Liver (tissue), 3 donors: ENCODE data around the gene CNTNAP3.
"Not testable (repeated sequence)": the region's sequence is repeated elsewhere in the genome, so short reads cannot be mapped to it uniquely, and the experiment has no call there.

Source experiments
- EGR1 ChIP-seq, 2 donors: IDR thresholded peaks; 2 replicates each; pipeline ENCODE4 v1.6.1; 2016 to 2018; ENCODE audit warnings: antibody characterized with exemption in 2 of 2, low read depth in 2 of 2
- GABPA ChIP-seq, 2 donors: IDR thresholded peaks in 1 of 2; conservative IDR thresholded peaks in 1 of 2; 2 replicates each; pipeline ENCODE4 v1.6.1; 2016; ENCODE audit warnings: antibody characterized with exemption in 2 of 2, mild to moderate bottlenecking in 1 of 2, moderate library complexity in 1 of 2
- HNF4A ChIP-seq, 2 donors: conservative IDR thresholded peaks; 2 replicates each; pipeline ENCODE4 v1.6.1; 2016; ENCODE audit warnings: antibody characterized with exemption in 2 of 2, mild to moderate bottlenecking in 2 of 2
- JUND ChIP-seq, 2 donors: IDR thresholded peaks; 2 replicates each; pipeline ENCODE4 v1.6.1; 2016; ENCODE audit warnings: antibody characterized with exemption in 2 of 2
- MAX ChIP-seq: IDR thresholded peaks from 2 replicates; pipeline ENCODE4 v1.6.1; 2016; ENCODE audit warnings: antibody characterized with exemption
- RAD21 ChIP-seq, 2 donors: IDR thresholded peaks; 2 replicates each; pipeline ENCODE4 v1.6.1; 2016; ENCODE audit warnings: antibody characterized with exemption in 2 of 2, mild to moderate bottlenecking in 2 of 2
- RXRA ChIP-seq, 2 donors: IDR thresholded peaks; 2 replicates each; pipeline ENCODE4 v1.6.1; 2017 to 2018; ENCODE audit warnings: antibody characterized with exemption in 2 of 2, mild to moderate bottlenecking in 1 of 2
- SP1 ChIP-seq: IDR thresholded peaks from 2 replicates; pipeline ENCODE4 v1.6.1; 2018; ENCODE audit warnings: antibody characterized with exemption, mild to moderate bottlenecking
- TAF1 ChIP-seq: conservative IDR thresholded peaks from 2 replicates; pipeline ENCODE4 v1.6.1; 2016; ENCODE audit warnings: antibody characterized with exemption, mild to moderate bottlenecking
- YY1 ChIP-seq: IDR thresholded peaks from 2 replicates; pipeline ENCODE4 v1.6.1; 2016; ENCODE audit warnings: antibody characterized with exemption, mild to moderate bottlenecking
- ZBTB33 ChIP-seq: IDR thresholded peaks from 2 replicates; pipeline ENCODE4 v1.6.1; 2016; ENCODE audit warnings: antibody characterized with exemption
- TF ChIP-seq, protein P1 (sequence below): fragments of 150-350 bp; IDR thresholded peaks from 2 replicates; pipeline ENCODE4 v1.5.1; 2017; ENCODE audit warnings: improper control_type of control experiment, low read depth, low read length; ENCODE audit not compliant: missing input control
- TF ChIP-seq, protein P2 (sequence below): IDR thresholded peaks from 2 replicates; pipeline ENCODE4 v1.6.1; 2016; ENCODE audit warnings: antibody characterized with exemption
- donor health status: healthy.
- donor health status: healthy.

- TF ChIP-seq, protein P1, sequence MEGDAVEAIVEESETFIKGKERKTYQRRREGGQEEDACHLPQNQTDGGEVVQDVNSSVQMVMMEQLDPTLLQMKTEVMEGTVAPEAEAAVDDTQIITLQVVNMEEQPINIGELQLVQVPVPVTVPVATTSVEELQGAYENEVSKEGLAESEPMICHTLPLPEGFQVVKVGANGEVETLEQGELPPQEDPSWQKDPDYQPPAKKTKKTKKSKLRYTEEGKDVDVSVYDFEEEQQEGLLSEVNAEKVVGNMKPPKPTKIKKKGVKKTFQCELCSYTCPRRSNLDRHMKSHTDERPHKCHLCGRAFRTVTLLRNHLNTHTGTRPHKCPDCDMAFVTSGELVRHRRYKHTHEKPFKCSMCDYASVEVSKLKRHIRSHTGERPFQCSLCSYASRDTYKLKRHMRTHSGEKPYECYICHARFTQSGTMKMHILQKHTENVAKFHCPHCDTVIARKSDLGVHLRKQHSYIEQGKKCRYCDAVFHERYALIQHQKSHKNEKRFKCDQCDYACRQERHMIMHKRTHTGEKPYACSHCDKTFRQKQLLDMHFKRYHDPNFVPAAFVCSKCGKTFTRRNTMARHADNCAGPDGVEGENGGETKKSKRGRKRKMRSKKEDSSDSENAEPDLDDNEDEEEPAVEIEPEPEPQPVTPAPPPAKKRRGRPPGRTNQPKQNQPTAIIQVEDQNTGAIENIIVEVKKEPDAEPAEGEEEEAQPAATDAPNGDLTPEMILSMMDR = not testable (repeated sequence)
- TF ChIP-seq RAD21 (IDR thresholded peaks at IDR 0.05); JUND (IDR thresholded peaks at IDR 0.05); ZBTB33; RXRA (IDR thresholded peaks at IDR 0.05); GABPA (IDR thresholded peaks at IDR 0.05 in 1 of 2, conservative IDR thresholded peaks at IDR 0.05 in 1 of 2); SP1; YY1; TAF1; HNF4A (conservative IDR thresholded peaks at IDR 0.05); MAX; EGR1 (IDR thresholded peaks at IDR 0.05; ENCODE audit: low read depth in 2 of 2): not testable (repeated sequence)
- TF ChIP-seq, protein P2, sequence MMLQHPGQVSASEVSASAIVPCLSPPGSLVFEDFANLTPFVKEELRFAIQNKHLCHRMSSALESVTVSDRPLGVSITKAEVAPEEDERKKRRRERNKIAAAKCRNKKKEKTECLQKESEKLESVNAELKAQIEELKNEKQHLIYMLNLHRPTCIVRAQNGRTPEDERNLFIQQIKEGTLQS = not testable (repeated sequence)
Observed at GRCh38 chr9:39078621-39079256, 209.2 kb downstream of the CNTNAP3 start.
